Osteoblast (primary cell): ENCODE data around the gene CHD3. TPM values are rescaled to one million over a fixed set of nuclear protein-coding genes. Genes with fewer than 3 reads are reported as not detected.

Experiments
- DNase-seq: peaks from one replicate; pipeline ENCODE4 v3.0.0; 2011; ENCODE audit warnings: low spot score, mixed read lengths; ENCODE audit not compliant: insufficient read length; ENCODE audit errors: missing footprints
- H2AFZ ChIP-seq: 2 replicates; pipeline ENCODE4 v1.6.0; 2011; ENCODE audit warnings: mild to moderate bottlenecking, low read length
- H3K27ac ChIP-seq: 2 replicates; pipeline ENCODE4 v1.5.1; 2011; ENCODE audit warnings: mild to moderate bottlenecking, low read depth, low read length, moderate library complexity
- H3K27me3 ChIP-seq: 2 replicates; pipeline ENCODE4 v1.6.0; 2012; ENCODE audit warnings: mild to moderate bottlenecking, control low read depth, inconsistent platforms, low read length, moderate library complexity; ENCODE audit not compliant: insufficient read depth
- H3K36me3 ChIP-seq: 2 replicates; pipeline ENCODE4 v1.5.1; 2011; ENCODE audit warnings: mild to moderate bottlenecking, low read length, control low read depth, moderate library complexity; ENCODE audit not compliant: insufficient read depth
- H3K4me1 ChIP-seq: 2 replicates; pipeline ENCODE4 v1.5.1; 2011; ENCODE audit warnings: mild to moderate bottlenecking, low read length, control low read depth, moderate library complexity; ENCODE audit not compliant: insufficient read depth
- H3K4me2 ChIP-seq: 2 replicates; pipeline ENCODE4 v1.6.0; 2011; ENCODE audit warnings: mild to moderate bottlenecking, low read length; ENCODE audit not compliant: insufficient read depth
- H3K4me3 ChIP-seq: fragments of 200-600 bp; sonication (generic); 3 replicates; pipeline ENCODE4 v1.5.1; 2012; ENCODE audit warnings: mild to moderate bottlenecking, low read length, inconsistent platforms; ENCODE audit not compliant: insufficient read depth
- H3K79me2 ChIP-seq: 2 replicates; pipeline ENCODE4 v1.6.0; 2012; ENCODE audit warnings: mild to moderate bottlenecking, low read length, control low read depth, inconsistent platforms; ENCODE audit not compliant: insufficient read depth
- H3K9me3 ChIP-seq: 2 replicates; pipeline ENCODE4 v1.5.1; 2011; ENCODE audit warnings: low read depth, low read length, control low read depth
- H4K20me1 ChIP-seq: 2 replicates; pipeline ENCODE4 v1.6.0; 2012; ENCODE audit warnings: mild to moderate bottlenecking, low read length, control low read depth; ENCODE audit not compliant: insufficient read depth
- total RNA-seq: library from RNA; depleted of rRNA; stranded (reverse); fragments of >200 nt; gene quantifications from 2 replicates; pipeline ENCODE4 v1.2.3, GENCODE V29; 2012
- TF ChIP-seq, protein P1 (sequence below): IDR thresholded peaks from 2 replicates; pipeline ENCODE4 v1.5.1; 2011; ENCODE audit warnings: mild to moderate bottlenecking, low read depth, low read length, moderate library complexity; ENCODE audit errors: extremely low read depth

Gene CHD3
- total RNA-seq, 1 donor, result 97.0 TPM

GRCh38 chr17:7955414-7956227 lies 67.0 kb downstream of the CHD3 start:
- Histone ChIP-seq H2AFZ (no peak overlapping the region), H3K4me3 (no peak overlapping the region), H3K27me3 (no peaks in the 10 kb centered on the region), H3K27ac (no peak overlapping the region), H4K20me1 (no peaks in the 10 kb centered on the region), H3K36me3 (peaks cover under 1% of the 10 kb centered on the region), H3K9me3 (no peaks in the 10 kb centered on the region), H3K4me1 (no peaks in the 10 kb centered on the region), H3K4me2 (no peak overlapping the region), H3K79me2 (no peaks in the 10 kb centered on the region)
- TF ChIP-seq, protein P1, sequence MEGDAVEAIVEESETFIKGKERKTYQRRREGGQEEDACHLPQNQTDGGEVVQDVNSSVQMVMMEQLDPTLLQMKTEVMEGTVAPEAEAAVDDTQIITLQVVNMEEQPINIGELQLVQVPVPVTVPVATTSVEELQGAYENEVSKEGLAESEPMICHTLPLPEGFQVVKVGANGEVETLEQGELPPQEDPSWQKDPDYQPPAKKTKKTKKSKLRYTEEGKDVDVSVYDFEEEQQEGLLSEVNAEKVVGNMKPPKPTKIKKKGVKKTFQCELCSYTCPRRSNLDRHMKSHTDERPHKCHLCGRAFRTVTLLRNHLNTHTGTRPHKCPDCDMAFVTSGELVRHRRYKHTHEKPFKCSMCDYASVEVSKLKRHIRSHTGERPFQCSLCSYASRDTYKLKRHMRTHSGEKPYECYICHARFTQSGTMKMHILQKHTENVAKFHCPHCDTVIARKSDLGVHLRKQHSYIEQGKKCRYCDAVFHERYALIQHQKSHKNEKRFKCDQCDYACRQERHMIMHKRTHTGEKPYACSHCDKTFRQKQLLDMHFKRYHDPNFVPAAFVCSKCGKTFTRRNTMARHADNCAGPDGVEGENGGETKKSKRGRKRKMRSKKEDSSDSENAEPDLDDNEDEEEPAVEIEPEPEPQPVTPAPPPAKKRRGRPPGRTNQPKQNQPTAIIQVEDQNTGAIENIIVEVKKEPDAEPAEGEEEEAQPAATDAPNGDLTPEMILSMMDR, result no peak
- DNase-seq, result no peak

GRCh38 chr17:7956228-7956965 lies 67.8 kb downstream of the CHD3 start:
- Histone ChIP-seq H3K36me3 (no peaks in the 10 kb centered on the region), H3K4me2 (no peak overlapping the region), H3K27me3 (no peaks in the 10 kb centered on the region), H3K79me2 (no peaks in the 10 kb centered on the region), H2AFZ (no peak overlapping the region), H3K9me3 (no peaks in the 10 kb centered on the region), H4K20me1 (no peaks in the 10 kb centered on the region), H3K27ac (no peak overlapping the region), H3K4me3 (no peak overlapping the region), H3K4me1 (no peaks in the 10 kb centered on the region)
- DNase-seq, result peak; percentile 26
- TF ChIP-seq, protein P1, result no peak

- Histone ChIP-seq H4K20me1 (no peaks in the 10 kb centered on the region), H3K4me2 (no peak overlapping the region), H2AFZ (no peak overlapping the region), H3K4me1 (no peaks in the 10 kb centered on the region), H3K4me3 (no peak overlapping the region), H3K27ac (no peak overlapping the region), H3K36me3 (no peaks in the 10 kb centered on the region), H3K27me3 (no peaks in the 10 kb centered on the region), H3K79me2 (no peaks in the 10 kb centered on the region), H3K9me3 (no peaks in the 10 kb centered on the region)
- no peak for DNase-seq
- TF ChIP-seq, protein P1, result no peak
Observed at GRCh38 chr17:7959503-7960253, 71.1 kb downstream of the CHD3 start.
